HepG2 (cell line): ENCODE data around the gene TRIO. TPM values are rescaled to one million over a fixed set of nuclear protein-coding genes. Genes with fewer than 3 reads are reported as not detected.

Source experiments
- ATAC-seq: fragments of 200-7000 bp; cut with Tn5 transposase; 3 replicates; pipeline ENCODE4 v1.9.1; 2020; ENCODE audit warnings: mild to moderate bottlenecking, moderate library complexity
- BruUV-seq: library from RNA; stranded (reverse); fragments of 400-500 nt; replicated peaks from 2 replicates; lab custom pipeline; 2021; lab: Mats Ljungman, UMichigan
- CTCF ChIA-PET: fragments of 300-600 bp; formaldehyde crosslinking; extraction: SDS; loops from one replicate; lab custom pipeline; 2021; ENCODE audit warnings: low total read pairs, inconsistent platforms, low intra/inter-chr PET ratio; lab: Yijun Ruan, JAX
- POLR2A ChIA-PET: fragments of 350-600 bp; sonication (Branson Sonifier 250); formaldehyde crosslinking; loops from one replicate; lab custom pipeline; 2020; ENCODE audit warnings: antibody characterized with exemption, inconsistent platforms; lab: Yijun Ruan, JAX
- DNase-seq: peaks from one replicate; pipeline ENCODE4 v3.0.0-alpha.2; 2015; ENCODE audit warnings: low spot score
- FAIRE-seq: peaks from 3 replicates; lab custom pipeline; 2011; peaks lifted over from hg19 to GRCh38; lab: Jason Lieb, UNC
- H2AFZ ChIP-seq: one replicate; pipeline ENCODE4 v1.6.1; 2011; ENCODE audit warnings: low read length, inconsistent platforms
- H3K27ac ChIP-seq: fragments of 300-600 bp; 3 replicates; pipeline ENCODE4 v1.8.0; 2011; ENCODE audit warnings: mixed run types, mild to moderate bottlenecking, mixed read lengths, low read length, inconsistent platforms; ENCODE audit not compliant: insufficient read depth; ENCODE audit errors: extremely low read length
- H3K27me3 ChIP-seq, 2 experiments: fragments of 200-600 bp in 1 of 2; 2 replicates in 1 of 2; 3 replicates in 1 of 2; pipeline versions ENCODE4 v1.6.0 to v1.8.0; 2011; ENCODE audit warnings: low read length in 2 of 2, mild to moderate bottlenecking in 2 of 2, moderate library complexity in 2 of 2, inconsistent platforms in 1 of 2; ENCODE audit not compliant: insufficient read depth in 2 of 2, control insufficient read depth in 1 of 2
- H3K36me3 ChIP-seq, 2 experiments: fragments of 200-600 bp in 1 of 2; replicated peaks in 1 of 2; 2 replicates in 1 of 2; 3 replicates in 1 of 2; pipeline versions ENCODE4 v1.5.1 to v1.8.0; 2011; ENCODE audit warnings: low read length in 2 of 2, inconsistent platforms in 1 of 2; ENCODE audit not compliant: insufficient read depth in 2 of 2, control insufficient read depth in 1 of 2
- H3K4me1 ChIP-seq: 2 replicates; pipeline ENCODE4 v1.5.1; 2012; ENCODE audit warnings: low read length, inconsistent platforms; ENCODE audit not compliant: insufficient read depth
- H3K4me2 ChIP-seq: 2 replicates; pipeline ENCODE4 v1.6.0; 2011; ENCODE audit warnings: low read depth, low read length, inconsistent platforms
- H3K4me3 ChIP-seq, 3 experiments: fragments of 200-600 bp in 1 of 3; sonication (generic), shearing (Covaris generic) in 1 of 3; replicated peaks in 1 of 3; 2 replicates each; pipeline ENCODE4 v1.5.1; 2011 to 2016; ENCODE audit warnings: low read length in 3 of 3, inconsistent platforms in 2 of 3, low read depth in 2 of 3, mild to moderate bottlenecking in 2 of 3, control low read depth in 1 of 3, mixed read lengths in 1 of 3; ENCODE audit not compliant: insufficient read depth in 1 of 3
- H3K79me2 ChIP-seq: one replicate; pipeline ENCODE4 v1.6.1; 2011; ENCODE audit warnings: low read length, inconsistent platforms; ENCODE audit not compliant: insufficient read depth
- H3K9ac ChIP-seq: 2 replicates; pipeline ENCODE4 v1.6.0; 2011; ENCODE audit warnings: mild to moderate bottlenecking, low read depth, low read length, inconsistent platforms; ENCODE audit not compliant: insufficient read depth
- H3K9me3 ChIP-seq: 2 replicates; pipeline ENCODE4 v1.5.1; 2012; ENCODE audit warnings: mild to moderate bottlenecking, low read length
- H4K20me1 ChIP-seq: 2 replicates; pipeline ENCODE4 v1.6.0; 2011; ENCODE audit warnings: inconsistent platforms, mild to moderate bottlenecking, low read length, moderate library complexity; ENCODE audit not compliant: insufficient read depth
- CCAR2 ChIP-seq: fragments of 200-400 bp; formaldehyde crosslinking; optimal IDR thresholded peaks from 2 replicates; pipeline ENCODE3; 2018; ENCODE audit warnings: low read depth, mild to moderate bottlenecking, low read length, moderate library complexity
- CCDC6 ChIP-seq: sonication (generic); formaldehyde crosslinking; IDR thresholded peaks from 2 replicates; pipeline ENCODE4 v1.8.1; 2022; ENCODE audit warnings: mild to moderate bottlenecking, missing genetic modification reagents, moderate library complexity
- IRF1 ChIP-seq: sonication (generic); formaldehyde crosslinking; IDR thresholded peaks from 2 replicates; pipeline ENCODE4 v1.4.0; 2020; ENCODE audit warnings: low read depth, mild to moderate bottlenecking, missing genetic modification reagents
- MAX ChIP-seq: IDR thresholded peaks from 2 replicates; pipeline ENCODE4 v1.6.1; 2012; ENCODE audit warnings: inconsistent platforms
- NFE2 ChIP-seq: sonication (generic); formaldehyde crosslinking; IDR thresholded peaks from 2 replicates; pipeline ENCODE4 v1.4.0; 2020; ENCODE audit warnings: missing genetic modification reagents
- PAX8 ChIP-seq: sonication (generic); formaldehyde crosslinking; IDR thresholded peaks from 2 replicates; pipeline ENCODE4 v1.8.0; 2022; ENCODE audit warnings: mild to moderate bottlenecking, missing genetic modification reagents, borderline replicate concordance
- PBX3 ChIP-seq: sonication (generic); formaldehyde crosslinking; IDR thresholded peaks from 2 replicates; pipeline ENCODE4 v1.8.1; 2023; ENCODE audit warnings: missing genetic modification reagents, inconsistent platforms, borderline replicate concordance
- SMAD1 ChIP-seq: sonication (generic); formaldehyde crosslinking; IDR thresholded peaks from 2 replicates; pipeline ENCODE4 v1.4.0; 2020; ENCODE audit warnings: missing genetic modification reagents, low read depth, mild to moderate bottlenecking, borderline replicate concordance
- ZNF282 ChIP-seq: fragments of 450-650 bp; IDR thresholded peaks from 2 replicates; pipeline ENCODE4 v1.6.1; 2018; ENCODE audit not compliant: partially characterized antibody
- ZNF446 ChIP-seq: sonication (generic); formaldehyde crosslinking; IDR thresholded peaks from 2 replicates; pipeline ENCODE4 v1.5.0; 2020; ENCODE audit warnings: mild to moderate bottlenecking, missing genetic modification reagents
- WGBS: methylation state at CpG from one replicate; pipeline ENCODE4 v1.1.6; 2017; ENCODE audit warnings: low lambda C conversion rate; 5-methylcytosine and 5-hydroxymethylcytosine counted together
- in situ Hi-C: cut with HindIII; loops from 2 replicates; pipeline ENCODE4 v1.10.0; 2017; ENCODE audit warnings: low pct_unique_long_range_greater_than_20kb; ENCODE audit not compliant: extremely low pct_ligation_motif_present
- intact Hi-C: fragments of 100-400 bp; cut with micrococcal nuclease; formaldehyde crosslinking; loops from one replicate; pipeline ENCODE4 v1.10.0; 2022; ENCODE audit not compliant: unreplicated experiment
- polyA plus RNA-seq, 8 experiments: library from polyadenylated mRNA; depleted of rRNA in 3 of 8; stranded (reverse) in 7 of 8; unstranded in 1 of 8; fragments of >200 nt; fragmentation: Illumina TruSeq in 4 of 8; extraction: Trizol in 4 of 8; gene quantifications; 2 replicates each; pipeline versions ENCODE4 v1.2.1 to v1.2.3, GENCODE V29; 2011 to 2016; ENCODE audit warnings: low read depth in 4 of 8, missing spikeins in 1 of 8, mixed read lengths in 1 of 8; ENCODE audit not compliant: insufficient read depth in 1 of 8
- total RNA-seq, 5 experiments: library from RNA; depleted of rRNA; stranded (reverse); fragments of >200 nt; fragmentation: Illumina TruSeq; extraction: Trizol; gene quantifications; 2 replicates each; pipeline ENCODE4 v1.2.3, GENCODE V29; 2016; ENCODE audit warnings: low read depth in 1 of 5
- TF ChIP-seq, protein P1 (sequence below): fragments of 450-650 bp; IDR thresholded peaks from 2 replicates; pipeline ENCODE4 v1.6.1; 2017
- TF ChIP-seq, protein P2 (sequence below): sonication (generic); formaldehyde crosslinking; IDR thresholded peaks from 2 replicates; pipeline ENCODE4 v1.4.0; 2020; ENCODE audit warnings: mild to moderate bottlenecking, missing genetic modification reagents

TRIO gene
- total and polyA plus RNA-seq, 2 of the 13 experiments (the other 11 are each of a cell fraction or from before 2014, with no cell fraction given): 45.2 to 45.9 TPM

- no peaks in the 10 kb centered on the region for H3K79me2 ChIP-seq
Measured at GRCh38 chr5:14486996-14487896, 344.1 kb downstream of the TRIO start.

GRCh38 chr5:14487897-14488570 is 344.9 kb downstream of the TRIO start:
- no peak overlapping the region for H2AFZ ChIP-seq
- CTCF ChIA-PET: no interaction called here
- POLR2A ChIA-PET: no interaction called here
- no peaks in the 10 kb centered on the region for H4K20me1 ChIP-seq
- H3K9me3 ChIP-seq: no peaks in the 10 kb centered on the region
- no peaks in the 10 kb centered on the region for H3K79me2 ChIP-seq
- no peak overlapping the region for H3K4me3 ChIP-seq
- H3K4me2 ChIP-seq: no peak overlapping the region
- ATAC-seq (no peak), DNase-seq (no peak), FAIRE-seq (no peak)
- intact Hi-C loops: no loop called here
- in situ Hi-C loops: no loop called here
- H3K27ac ChIP-seq: no peak overlapping the region
- H3K4me1 ChIP-seq: no peaks in the 10 kb centered on the region
- H3K36me3 ChIP-seq: peaks cover 26 to 59% of the 10 kb centered on the region in 2 experiments
- no peak overlapping the region for H3K9ac ChIP-seq
- 97% methylated on average over 59 of the region's 60 CpGs for WGBS
- no TSS peak for BruUV-seq
- no peaks in the 10 kb centered on the region for H3K27me3 ChIP-seq
- TF ChIP-seq, protein P1, sequence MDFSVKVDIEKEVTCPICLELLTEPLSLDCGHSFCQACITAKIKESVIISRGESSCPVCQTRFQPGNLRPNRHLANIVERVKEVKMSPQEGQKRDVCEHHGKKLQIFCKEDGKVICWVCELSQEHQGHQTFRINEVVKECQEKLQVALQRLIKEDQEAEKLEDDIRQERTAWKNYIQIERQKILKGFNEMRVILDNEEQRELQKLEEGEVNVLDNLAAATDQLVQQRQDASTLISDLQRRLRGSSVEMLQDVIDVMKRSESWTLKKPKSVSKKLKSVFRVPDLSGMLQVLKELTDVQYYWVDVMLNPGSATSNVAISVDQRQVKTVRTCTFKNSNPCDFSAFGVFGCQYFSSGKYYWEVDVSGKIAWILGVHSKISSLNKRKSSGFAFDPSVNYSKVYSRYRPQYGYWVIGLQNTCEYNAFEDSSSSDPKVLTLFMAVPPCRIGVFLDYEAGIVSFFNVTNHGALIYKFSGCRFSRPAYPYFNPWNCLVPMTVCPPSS: no peak
- no peak for TF ChIP-seq IRF1 (CRISPR knock-in tag)
- no peak for TF ChIP-seq ZNF446 (CRISPR knock-in tag)
- no peak for TF ChIP-seq MAX
- TF ChIP-seq CCAR2: no peak
- TF ChIP-seq PBX3 (CRISPR knock-in tag): no peak
- TF ChIP-seq, protein P2, sequence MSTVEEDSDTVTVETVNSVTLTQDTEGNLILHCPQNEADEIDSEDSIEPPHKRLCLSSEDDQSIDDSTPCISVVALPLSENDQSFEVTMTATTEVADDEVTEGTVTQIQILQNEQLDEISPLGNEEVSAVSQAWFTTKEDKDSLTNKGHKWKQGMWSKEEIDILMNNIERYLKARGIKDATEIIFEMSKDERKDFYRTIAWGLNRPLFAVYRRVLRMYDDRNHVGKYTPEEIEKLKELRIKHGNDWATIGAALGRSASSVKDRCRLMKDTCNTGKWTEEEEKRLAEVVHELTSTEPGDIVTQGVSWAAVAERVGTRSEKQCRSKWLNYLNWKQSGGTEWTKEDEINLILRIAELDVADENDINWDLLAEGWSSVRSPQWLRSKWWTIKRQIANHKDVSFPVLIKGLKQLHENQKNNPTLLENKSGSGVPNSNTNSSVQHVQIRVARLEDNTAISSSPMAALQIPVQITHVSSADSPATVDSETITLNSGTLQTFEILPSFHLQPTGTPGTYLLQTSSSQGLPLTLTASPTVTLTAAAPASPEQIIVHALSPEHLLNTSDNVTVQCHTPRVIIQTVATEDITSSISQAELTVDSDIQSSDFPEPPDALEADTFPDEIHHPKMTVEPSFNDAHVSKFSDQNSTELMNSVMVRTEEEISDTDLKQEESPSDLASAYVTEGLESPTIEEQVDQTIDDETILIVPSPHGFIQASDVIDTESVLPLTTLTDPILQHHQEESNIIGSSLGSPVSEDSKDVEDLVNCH (CRISPR knock-in tag): no peak

More at GRCh38 chr5:14486996-14487896, 344.1 kb downstream of the TRIO start:
- no peak overlapping the region for H3K9ac ChIP-seq
- no peak for DNase-seq
- H2AFZ ChIP-seq: no peak overlapping the region
- BruUV-seq: no TSS peak
- POLR2A ChIA-PET: no interaction called here
- H3K4me2 ChIP-seq: no peak overlapping the region
- TF ChIP-seq NFE2 (CRISPR knock-in tag) (no peak), PAX8 (CRISPR knock-in tag) (no peak), CCDC6 (no peak), SMAD1 (CRISPR knock-in tag) (no peak), ZNF282 (no peak)
- no peaks in the 10 kb centered on the region for H3K9me3 ChIP-seq
- H3K27me3 ChIP-seq: no peaks in the 10 kb centered on the region
- WGBS: 97% methylated on average over 44 of the region's 62 CpGs
- no peak overlapping the region for H3K27ac ChIP-seq
- H3K4me1 ChIP-seq: no peaks in the 10 kb centered on the region
- CTCF ChIA-PET: no interaction called here
- FAIRE-seq: no peak
- peaks cover 24 to 58% of the 10 kb centered on the region in 2 experiments for H3K36me3 ChIP-seq
- H4K20me1 ChIP-seq: no peaks in the 10 kb centered on the region
- no peak overlapping the region for H3K4me3 ChIP-seq
- in situ Hi-C loops: no loop called here
- ATAC-seq: no peak
- intact Hi-C loops: no loop called here
